Astrocyte (in vitro differentiated cells and primary cell): ENCODE data around the gene STAT3. TPM values are rescaled to one million over a fixed set of nuclear protein-coding genes. Genes with fewer than 3 reads are reported as not detected.

Source experiments
- DNase-seq: peaks from one replicate; pipeline ENCODE4 v3.0.0-alpha.2; 2010; ENCODE audit warnings: low read depth
- FAIRE-seq: peaks from 2 replicates; lab custom pipeline; 2011; peaks lifted over from hg19 to GRCh38; lab: Jason Lieb, UNC
- H2AFZ ChIP-seq: 2 replicates; pipeline ENCODE4 v1.6.0; 2012; ENCODE audit warnings: low read depth, low read length, inconsistent platforms
- H3K27ac ChIP-seq: 2 replicates; pipeline ENCODE4 v1.5.1; 2011; ENCODE audit warnings: low read depth, low read length, inconsistent platforms
- H3K27me3 ChIP-seq: 2 replicates; pipeline ENCODE4 v1.6.0; 2011; ENCODE audit warnings: low read length, inconsistent platforms; ENCODE audit not compliant: insufficient read depth
- H3K36me3 ChIP-seq: 2 replicates; pipeline ENCODE4 v1.5.1; 2011; ENCODE audit warnings: low read length, inconsistent platforms; ENCODE audit not compliant: insufficient read depth
- H3K4me1 ChIP-seq: 2 replicates; pipeline ENCODE4 v1.5.1; 2011; ENCODE audit warnings: low read length, inconsistent platforms; ENCODE audit not compliant: insufficient read depth
- H3K4me2 ChIP-seq: 2 replicates; pipeline ENCODE4 v1.6.0; 2012; ENCODE audit warnings: low read length, inconsistent platforms
- H3K4me3 ChIP-seq: 2 replicates; pipeline ENCODE4 v1.5.1; 2011; ENCODE audit warnings: low read depth, mild to moderate bottlenecking, low read length, inconsistent platforms; ENCODE audit not compliant: insufficient read depth
- H3K79me2 ChIP-seq: 2 replicates; pipeline ENCODE4 v1.6.0; 2012; ENCODE audit warnings: mild to moderate bottlenecking, low read length, inconsistent platforms; ENCODE audit not compliant: insufficient read depth
- H3K9ac ChIP-seq: 2 replicates; pipeline ENCODE4 v1.6.0; 2012; ENCODE audit warnings: mild to moderate bottlenecking, low read length, inconsistent platforms
- H3K9me3 ChIP-seq: 2 replicates; pipeline ENCODE4 v1.5.1; 2012; ENCODE audit warnings: low read depth, mild to moderate bottlenecking, low read length, inconsistent platforms; ENCODE audit not compliant: insufficient read depth
- H4K20me1 ChIP-seq: 2 replicates; pipeline ENCODE4 v1.6.0; 2012; ENCODE audit warnings: low read length, inconsistent platforms; ENCODE audit not compliant: insufficient read depth
- H3K27ac Mint-ChIP-seq: one replicate; pipeline ENCODE4 v1.8.0; 2021; ENCODE audit warnings: mild to moderate bottlenecking, mixed read lengths; ENCODE audit not compliant: unreplicated experiment
- H3K27me3 Mint-ChIP-seq: one replicate; pipeline ENCODE4 v1.8.0; 2021; ENCODE audit warnings: low read depth, mixed read lengths; ENCODE audit not compliant: unreplicated experiment
- H3K36me3 Mint-ChIP-seq: one replicate; pipeline ENCODE4 v1.8.0; 2021; ENCODE audit warnings: low read depth, mixed read lengths; ENCODE audit not compliant: unreplicated experiment
- H3K4me1 Mint-ChIP-seq: one replicate; pipeline ENCODE4 v1.8.0; 2021; ENCODE audit warnings: low read depth, mixed read lengths; ENCODE audit not compliant: unreplicated experiment
- H3K4me3 Mint-ChIP-seq: one replicate; pipeline ENCODE4 v1.8.0; 2021; ENCODE audit warnings: mild to moderate bottlenecking, moderate library complexity, mixed read lengths; ENCODE audit not compliant: unreplicated experiment
- H3K9me3 Mint-ChIP-seq: one replicate; pipeline ENCODE4 v1.8.0; 2021; ENCODE audit warnings: mild to moderate bottlenecking, mixed read lengths; ENCODE audit not compliant: unreplicated experiment
- EZH2 ChIP-seq: IDR thresholded peaks from 2 replicates; pipeline ENCODE4 v1.6.1; 2012; ENCODE audit warnings: mild to moderate bottlenecking, low read length, inconsistent platforms; ENCODE audit not compliant: insufficient read depth
- total RNA-seq: library from RNA; stranded (reverse); gene quantifications from 2 replicates; pipeline ENCODE4 v1.2.1, GENCODE V29; 2021
- TF ChIP-seq, protein P1 (sequence below): IDR thresholded peaks from 2 replicates; pipeline ENCODE4 v1.5.1; 2011; ENCODE audit warnings: low read depth, mild to moderate bottlenecking, inconsistent platforms, low read length, moderate library complexity; ENCODE audit not compliant: insufficient read depth

Gene STAT3
- total RNA-seq, 1 donor from 2014 or later: 145 TPM

GRCh38 chr17:42407289-42407836, 19.1 kb upstream of the STAT3 start:
- Histone ChIP-seq H4K20me1 (peaks cover 98% of the 10 kb centered on the region), H3K79me2 (peaks cover 98% of the 10 kb centered on the region), H3K4me3 (no peak overlapping the region), H3K36me3 (peaks cover 29% of the 10 kb centered on the region), H3K4me1 (peaks cover 51% of the 10 kb centered on the region), H3K4me2 (peak overlapping the region; percentile 61), H3K9me3 (no peaks in the 10 kb centered on the region), H3K27me3 (no peaks in the 10 kb centered on the region), H3K9ac (peak overlapping the region; percentile 7), H3K27ac (no peak overlapping the region), H2AFZ (no peak overlapping the region)
- Mint-ChIP-seq H3K27ac (peak overlapping the region; percentile 78), H3K4me3 (peak overlapping the region; percentile 65), H3K27me3 (no peaks in the 10 kb centered on the region), H3K9me3 (no peaks in the 10 kb centered on the region), H3K4me1 (peaks cover 44% of the 10 kb centered on the region), H3K36me3 (peaks cover 18% of the 10 kb centered on the region)
- FAIRE-seq: no peak
- DNase-seq: no peak
- TF ChIP-seq, protein P1, sequence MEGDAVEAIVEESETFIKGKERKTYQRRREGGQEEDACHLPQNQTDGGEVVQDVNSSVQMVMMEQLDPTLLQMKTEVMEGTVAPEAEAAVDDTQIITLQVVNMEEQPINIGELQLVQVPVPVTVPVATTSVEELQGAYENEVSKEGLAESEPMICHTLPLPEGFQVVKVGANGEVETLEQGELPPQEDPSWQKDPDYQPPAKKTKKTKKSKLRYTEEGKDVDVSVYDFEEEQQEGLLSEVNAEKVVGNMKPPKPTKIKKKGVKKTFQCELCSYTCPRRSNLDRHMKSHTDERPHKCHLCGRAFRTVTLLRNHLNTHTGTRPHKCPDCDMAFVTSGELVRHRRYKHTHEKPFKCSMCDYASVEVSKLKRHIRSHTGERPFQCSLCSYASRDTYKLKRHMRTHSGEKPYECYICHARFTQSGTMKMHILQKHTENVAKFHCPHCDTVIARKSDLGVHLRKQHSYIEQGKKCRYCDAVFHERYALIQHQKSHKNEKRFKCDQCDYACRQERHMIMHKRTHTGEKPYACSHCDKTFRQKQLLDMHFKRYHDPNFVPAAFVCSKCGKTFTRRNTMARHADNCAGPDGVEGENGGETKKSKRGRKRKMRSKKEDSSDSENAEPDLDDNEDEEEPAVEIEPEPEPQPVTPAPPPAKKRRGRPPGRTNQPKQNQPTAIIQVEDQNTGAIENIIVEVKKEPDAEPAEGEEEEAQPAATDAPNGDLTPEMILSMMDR: no peak
- no peak for TF ChIP-seq EZH2

DNA sequence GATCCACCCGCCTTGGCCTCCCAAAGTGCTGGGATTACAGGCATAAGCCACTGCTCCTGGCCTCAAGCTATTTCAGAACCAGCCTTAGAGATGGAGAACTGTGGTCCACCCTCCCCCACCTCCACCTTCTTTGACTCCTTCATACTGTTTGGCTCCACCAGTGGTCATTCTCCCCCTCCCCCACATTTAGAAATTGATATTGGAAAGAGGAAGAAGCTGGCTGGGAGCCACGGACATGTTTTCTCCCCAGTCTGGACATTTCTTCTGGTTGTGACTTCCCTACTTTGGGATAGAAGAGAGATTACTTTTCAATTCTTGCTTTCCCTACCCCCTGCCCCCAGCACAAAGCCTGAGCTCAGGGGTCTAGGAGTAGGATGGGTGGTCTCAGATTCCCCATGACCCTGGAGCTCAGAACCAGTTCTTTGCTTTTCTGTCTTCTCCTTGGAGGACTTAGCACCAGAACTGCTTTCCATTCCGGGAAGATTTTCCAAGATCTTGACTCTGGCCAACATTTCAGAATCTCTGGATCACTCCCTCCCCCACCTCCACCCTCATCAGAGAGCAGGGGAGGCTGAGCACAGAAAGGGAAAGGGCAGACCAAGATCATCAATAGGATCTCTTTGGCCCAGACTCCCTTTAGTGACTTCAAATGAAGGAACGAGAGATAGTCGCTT, 18.5 kb upstream of the STAT3 start:
- Mint-ChIP-seq H3K4me3 (peak overlapping the region; percentile 13), H3K27me3 (no peaks in the 10 kb centered on the region), H3K9me3 (no peaks in the 10 kb centered on the region), H3K4me1 (peaks cover 50% of the 10 kb centered on the region), H3K36me3 (peaks cover 22% of the 10 kb centered on the region), H3K27ac (peak overlapping the region; percentile 51)
- no peak overlapping the region for H2AFZ ChIP-seq
- no peak for TF ChIP-seq EZH2
- TF ChIP-seq, protein P1: no peak
- no peak overlapping the region for H3K27ac ChIP-seq
- peaks cover 53% of the 10 kb centered on the region for H3K4me1 ChIP-seq
- H3K27me3 ChIP-seq: no peaks in the 10 kb centered on the region
- H3K79me2 ChIP-seq: peaks cover 98% of the 10 kb centered on the region
- H3K4me3 ChIP-seq: no peak overlapping the region
- no peak for FAIRE-seq
- H3K9ac ChIP-seq: peak overlapping the region; percentile 7
- DNase-seq: no peak
- H3K9me3 ChIP-seq: no peaks in the 10 kb centered on the region
- H4K20me1 ChIP-seq: peaks cover 98% of the 10 kb centered on the region
- peak overlapping the region; percentile 61 for H3K4me2 ChIP-seq
- peaks cover 27% of the 10 kb centered on the region for H3K36me3 ChIP-seq
